Cerebellar nuclear complex (tissue), 1 donor: Measurements from ENCODE around the gene HOXA4.

ENCODE experiments used
- DNase-seq, 2 experiments: peaks; one replicate each; lab custom pipeline; 2025; lab: John Stamatoyannopoulos, UW

The HOXA4 gene

DNA sequence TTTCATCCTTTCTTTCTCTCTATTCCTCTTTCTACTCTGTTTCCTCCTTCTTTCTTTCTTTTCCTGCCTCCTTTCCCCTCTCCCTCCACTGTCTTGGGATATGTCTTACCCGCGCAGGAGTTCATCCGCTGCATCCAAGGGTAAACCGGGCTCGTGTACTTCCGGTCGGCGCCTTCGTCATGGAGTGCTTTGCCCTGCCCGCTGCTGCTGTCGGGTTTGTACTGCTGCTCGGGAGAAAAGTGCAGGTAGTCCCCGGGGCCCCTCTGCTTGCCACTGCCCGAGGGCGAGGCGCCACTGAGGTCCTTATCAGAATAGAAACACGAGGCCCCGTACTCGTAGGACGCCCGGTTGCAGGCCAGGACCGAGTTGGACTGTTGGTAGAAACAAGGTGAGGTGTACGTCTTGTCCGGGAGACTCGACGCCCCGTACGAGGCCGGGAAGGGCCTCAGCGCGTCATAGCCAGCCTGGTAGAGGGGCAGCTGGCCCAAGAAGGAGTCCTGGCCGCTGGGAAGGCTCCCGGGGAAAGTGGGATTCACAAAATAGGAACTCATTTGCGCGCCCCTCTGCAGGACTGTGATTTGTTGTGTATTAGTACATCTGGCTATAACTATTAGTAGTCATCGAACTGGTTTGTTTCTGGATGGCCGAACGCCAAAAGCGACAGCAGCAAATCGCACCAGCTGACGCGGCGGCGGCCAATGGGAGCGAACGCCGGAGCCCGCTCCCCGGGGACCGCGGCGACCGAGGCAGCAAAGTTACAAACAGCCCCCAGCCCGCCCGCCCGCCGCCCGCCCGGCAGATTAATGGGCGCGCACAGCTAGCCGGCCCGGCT lies 16.9 kb upstream of the HOXA4 start, which contains the start of gene HOXA6:
TSS of gene HOXA6 (minus strand) at position 576 of the 832 bp plus-strand sequence. CDS start at position 551, 25 bp downstream.
- DNase-seq = no peak

DNA sequence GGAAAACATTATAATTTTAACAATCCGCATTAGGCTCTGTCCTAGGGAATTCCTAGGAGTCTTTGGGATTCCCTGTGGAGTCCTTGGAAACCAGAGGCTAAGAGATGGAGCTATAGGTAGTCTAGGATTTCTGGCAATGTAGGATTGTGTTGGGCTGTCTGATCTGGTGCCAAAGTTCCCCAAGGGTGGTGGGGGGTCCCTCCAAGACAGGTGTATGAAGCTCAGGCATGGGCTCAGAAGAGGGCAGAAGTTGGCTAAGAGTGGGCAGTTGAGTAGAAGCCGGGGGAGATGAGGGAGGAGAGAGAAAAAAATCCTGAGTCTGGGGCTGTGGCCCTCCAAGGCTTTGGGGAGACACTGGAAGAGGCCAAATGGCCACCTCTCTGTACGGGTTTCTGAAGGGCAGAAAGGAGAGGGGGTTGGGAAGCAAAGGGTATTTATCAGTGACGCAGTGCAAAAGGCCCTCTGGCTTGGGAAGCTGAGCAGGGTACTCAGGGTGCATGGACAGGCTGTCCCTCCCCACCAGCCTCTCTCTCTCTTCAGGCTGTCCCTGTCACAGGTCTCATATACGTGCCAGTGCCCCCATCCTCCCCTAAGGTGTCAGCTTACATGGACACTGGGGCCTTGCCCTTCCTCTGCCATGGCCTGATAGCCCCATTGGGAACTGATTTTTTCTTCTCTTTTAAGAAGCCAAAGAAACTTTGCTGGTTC lies 16.1 kb upstream of the HOXA4 start:
- DNase-seq = peak in 1 of 2 experiments; percentile 4

DNA sequence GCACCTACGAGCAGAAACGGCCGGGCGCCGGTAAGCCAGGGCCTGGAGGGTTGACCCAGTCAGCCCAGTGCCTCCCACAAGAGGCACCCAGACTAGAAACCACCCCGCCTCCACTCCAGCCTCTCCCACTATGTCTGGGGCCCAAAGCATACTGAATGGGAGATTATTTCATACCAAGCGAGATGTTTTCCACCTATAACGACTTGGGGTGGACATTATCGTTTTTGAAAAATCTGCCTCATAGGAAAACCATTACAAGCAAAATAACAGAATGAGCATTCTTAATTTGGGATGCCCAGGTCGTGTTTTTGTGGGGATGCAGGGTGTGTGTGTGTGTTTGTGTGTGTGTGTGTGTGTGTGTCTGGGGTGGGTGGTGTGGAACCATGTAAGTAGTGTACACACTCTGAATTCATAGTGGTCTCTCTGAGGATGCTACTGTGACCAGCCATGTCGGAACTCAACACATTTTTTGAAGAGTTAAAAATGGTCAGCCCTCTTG lies 15.4 kb upstream of the HOXA4 start:
- DNase-seq = no peak

DNA sequence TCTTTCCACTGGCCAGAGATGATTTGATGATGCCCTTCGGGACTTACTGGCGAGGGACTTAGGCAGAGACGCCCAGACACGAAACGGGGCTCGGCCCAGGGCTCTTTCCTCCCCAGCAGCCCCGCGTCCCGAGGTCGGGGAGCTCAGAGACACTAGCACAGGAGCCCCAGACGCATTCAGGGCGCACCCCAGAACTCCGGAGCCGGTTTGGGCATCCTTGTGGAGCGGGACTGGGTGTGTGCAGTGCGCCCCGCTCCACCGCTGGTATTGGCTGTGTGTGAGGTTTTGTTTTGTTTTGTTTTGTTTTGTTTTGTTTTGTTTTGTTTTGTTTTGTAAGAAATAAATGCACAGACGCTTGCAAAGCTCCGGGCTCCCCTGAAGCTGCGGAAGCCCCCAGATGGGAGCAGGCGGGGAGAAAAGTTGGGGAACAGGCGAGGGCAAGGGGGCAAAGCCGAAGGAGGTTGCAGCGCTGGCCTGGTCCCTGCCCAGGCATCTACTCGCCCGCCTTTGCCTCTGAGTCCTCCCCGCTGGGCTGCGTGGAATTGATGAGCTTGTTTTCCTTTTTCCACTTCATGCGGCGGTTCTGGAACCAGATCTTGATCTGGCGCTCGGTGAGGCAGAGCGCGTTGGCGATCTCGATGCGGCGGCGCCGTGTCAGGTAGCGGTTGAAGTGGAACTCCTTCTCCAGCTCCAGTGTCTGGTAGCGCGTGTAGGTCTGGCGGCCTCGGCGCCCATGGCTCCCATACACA lies 14.8 kb upstream of the HOXA4 start:
- DNase-seq = no peak

DNA sequence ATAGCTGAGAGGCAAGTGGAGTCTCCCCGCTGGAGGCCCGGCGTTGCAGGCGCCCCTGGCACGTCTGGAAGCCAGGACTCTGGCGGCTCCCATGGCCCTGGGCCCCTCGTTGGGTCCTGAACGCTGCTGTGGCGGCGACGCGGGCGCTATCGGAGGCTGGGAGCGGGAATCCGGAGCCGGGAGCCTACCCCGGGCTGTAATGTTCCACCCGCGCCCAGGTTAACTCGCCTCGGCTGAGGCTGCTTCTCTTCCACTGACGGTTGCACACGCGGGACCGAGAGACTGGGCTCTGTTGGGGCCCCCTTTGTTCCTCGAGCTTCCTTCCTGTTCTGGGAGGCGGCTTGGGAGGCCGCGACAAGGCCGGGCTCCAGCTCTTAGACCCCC lies 14.2 kb upstream of the HOXA4 start:
- no peak for DNase-seq

DNA sequence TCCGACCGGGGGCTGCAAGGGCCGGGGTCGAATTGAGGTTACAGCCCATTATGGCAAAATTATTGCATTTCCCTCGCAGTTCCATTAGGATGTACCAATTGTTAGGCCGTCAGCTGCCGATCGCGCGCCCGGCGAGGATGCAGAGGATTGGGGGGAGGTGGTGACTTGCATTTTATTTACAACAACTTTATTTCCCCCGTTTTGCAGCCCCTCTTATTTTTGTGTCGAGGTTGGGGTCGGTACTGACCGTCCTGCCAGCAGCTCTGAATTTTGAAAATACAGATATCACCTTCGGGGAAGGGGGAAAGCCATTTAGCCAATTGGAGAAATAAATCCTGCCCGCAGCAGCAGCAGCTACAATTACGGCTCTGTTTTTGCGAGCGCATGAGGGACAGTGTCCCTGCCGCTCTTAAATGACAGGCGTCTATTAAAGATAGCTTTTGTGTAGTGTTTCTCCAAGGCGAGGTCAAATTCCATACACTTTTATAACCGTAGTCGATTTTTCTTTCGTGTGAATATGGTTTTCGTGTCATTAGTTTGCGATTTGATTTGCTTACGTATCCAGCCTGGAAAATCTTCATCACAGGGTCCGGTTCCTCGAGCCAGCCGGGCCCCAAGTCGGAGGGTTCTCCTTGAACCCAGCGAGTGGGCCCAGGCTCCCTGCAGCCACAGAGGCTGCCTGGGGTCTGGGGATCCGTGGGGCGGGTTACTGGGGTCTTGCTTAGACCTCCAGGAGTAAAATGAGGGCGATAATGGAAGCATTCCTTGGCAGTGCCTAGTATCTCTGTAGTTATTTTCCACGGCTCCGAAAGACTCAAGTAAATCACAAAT lies 13.6 kb upstream of the HOXA4 start:
- no peak for DNase-seq

DNA sequence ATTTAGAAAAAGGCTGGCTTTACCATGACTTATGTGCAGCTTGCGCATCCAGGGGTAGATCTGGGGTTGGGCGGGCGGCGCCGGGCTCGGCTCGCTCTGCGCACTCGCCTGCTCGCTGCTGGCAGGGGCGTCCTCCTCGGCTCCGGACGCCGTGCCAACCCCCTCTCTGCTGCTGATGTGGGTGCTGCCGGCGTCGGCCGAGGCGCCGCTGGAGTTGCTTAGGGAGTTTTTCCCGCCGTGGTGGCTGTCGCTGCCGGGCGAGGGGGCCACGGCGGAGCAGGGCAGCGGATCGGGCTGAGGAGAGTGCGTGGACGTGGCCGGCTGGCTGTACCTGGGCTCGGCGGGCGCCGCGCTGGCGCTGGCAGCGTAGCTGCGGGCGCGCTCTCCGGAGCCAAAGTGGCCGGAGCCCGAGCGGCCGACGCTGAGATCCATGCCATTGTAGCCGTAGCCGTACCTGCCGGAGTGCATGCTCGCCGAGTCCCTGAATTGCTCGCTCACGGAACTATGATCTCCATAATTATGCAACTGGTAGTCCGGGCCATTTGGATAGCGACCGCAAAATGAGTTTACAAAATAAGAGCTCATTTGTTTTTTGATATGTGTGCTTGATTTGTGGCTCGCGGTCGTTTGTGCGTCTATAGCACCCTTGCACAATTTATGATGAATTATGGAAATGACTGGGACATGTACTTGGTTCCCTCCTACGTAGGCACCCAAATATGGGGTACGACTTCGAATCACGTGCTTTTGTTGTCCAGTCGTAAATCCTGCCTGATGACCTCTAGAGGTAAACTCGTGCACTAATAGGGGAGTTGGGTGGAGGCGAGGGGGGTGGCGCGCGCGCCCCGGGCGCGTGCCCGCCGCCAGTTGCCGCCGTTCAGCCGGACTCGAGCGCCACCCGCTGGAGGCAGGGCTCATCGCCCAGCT lies 12.7 kb upstream of the HOXA4 start, which contains the start of gene HOXA5:
TSS of gene HOXA5 (minus strand) at position 659 of the 927 bp plus-strand sequence. CDS start at position 585, 74 bp downstream.
- DNase-seq = no peak

DNA sequence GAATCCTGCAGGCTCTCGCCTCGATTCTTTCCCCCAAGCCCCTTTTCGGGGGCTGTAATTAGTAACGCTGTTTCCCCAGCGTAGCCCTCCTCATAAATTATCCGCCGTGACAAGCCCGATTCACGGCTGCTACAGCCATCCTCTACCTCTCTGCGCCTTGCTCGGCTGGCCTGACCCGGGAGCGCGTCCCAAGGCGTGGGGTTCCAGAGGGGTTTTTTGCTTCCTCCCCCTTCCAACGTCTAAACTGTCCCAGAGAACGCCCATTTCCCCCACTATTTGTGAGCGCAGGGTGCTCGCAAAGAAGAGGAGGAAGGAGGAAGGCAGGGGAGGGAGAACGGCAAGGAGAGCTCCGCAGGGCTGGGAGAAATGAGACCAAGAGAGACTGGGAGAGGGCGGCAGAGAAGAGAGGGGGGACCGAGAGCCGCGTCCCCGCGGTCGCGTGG lies 12.0 kb upstream of the HOXA4 start:
- no peak for DNase-seq

DNA sequence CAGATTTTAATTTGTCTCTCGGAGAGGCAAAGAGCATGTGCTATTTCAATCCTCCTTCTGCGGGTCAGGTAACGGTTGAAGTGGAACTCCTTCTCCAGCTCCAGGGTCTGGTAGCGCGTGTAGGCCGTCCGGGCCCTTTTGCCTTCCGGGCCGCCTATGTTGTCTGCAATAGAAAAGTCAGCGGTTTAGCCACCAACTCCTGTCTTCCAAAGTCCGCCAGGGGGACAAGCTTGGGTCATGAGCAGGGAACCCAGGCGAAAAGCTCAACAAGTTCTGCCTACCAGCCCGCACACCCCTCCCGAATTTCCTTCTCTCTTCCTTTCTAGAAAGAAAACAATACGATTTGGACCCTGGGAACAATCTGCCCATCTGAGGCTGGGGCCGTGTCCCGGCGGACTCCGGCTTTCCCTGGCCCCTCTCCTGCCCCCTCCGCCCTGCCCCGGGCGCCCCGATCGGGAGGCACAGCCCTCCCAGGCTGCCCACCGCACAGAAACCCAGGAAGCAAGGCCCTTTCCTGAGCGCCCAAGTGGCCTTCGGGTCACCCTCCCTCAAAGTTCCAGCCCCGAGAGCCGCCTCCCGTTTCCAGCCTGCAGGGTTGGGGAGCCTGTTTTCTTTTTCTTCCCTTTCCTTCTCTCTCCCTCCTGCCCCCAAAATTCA lies 11.5 kb upstream of the HOXA4 start:
- DNase-seq = no peak

DNA sequence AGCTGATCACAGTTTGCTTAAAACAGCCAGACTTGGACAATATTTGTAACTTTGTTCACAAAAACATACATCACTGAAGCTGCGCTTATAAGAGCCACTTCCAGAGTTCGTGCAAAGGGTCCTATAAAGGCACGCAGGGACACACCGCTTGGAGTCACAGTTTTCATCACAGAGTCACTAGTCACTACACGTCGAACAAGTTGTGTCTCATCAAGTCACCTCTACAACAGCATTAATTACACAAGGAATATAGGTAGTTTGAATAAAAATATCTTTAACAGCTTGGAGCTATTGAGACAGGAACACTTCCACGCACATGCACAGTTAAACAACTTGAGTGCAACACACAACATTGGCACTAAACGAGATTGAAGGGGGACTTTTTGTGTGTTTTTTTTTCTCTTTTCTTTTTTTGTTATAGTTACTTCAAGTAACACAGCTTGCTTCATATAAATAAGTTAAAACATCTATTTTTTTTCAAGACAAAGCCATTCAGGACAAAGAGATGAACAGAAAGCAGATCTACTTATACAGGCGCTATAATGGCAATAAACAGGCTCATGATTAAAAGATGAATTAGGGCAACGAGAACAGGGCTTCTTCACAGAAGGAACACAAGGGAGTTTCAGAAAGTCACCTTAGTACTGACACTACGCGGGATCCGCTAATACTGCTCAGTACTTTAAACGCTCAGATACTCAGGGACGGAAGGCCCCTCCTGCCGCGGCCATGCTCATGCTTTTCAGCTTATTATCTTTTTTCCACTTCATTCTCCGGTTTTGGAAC lies 10.8 kb upstream of the HOXA4 start:
- DNase-seq = no peak

DNA sequence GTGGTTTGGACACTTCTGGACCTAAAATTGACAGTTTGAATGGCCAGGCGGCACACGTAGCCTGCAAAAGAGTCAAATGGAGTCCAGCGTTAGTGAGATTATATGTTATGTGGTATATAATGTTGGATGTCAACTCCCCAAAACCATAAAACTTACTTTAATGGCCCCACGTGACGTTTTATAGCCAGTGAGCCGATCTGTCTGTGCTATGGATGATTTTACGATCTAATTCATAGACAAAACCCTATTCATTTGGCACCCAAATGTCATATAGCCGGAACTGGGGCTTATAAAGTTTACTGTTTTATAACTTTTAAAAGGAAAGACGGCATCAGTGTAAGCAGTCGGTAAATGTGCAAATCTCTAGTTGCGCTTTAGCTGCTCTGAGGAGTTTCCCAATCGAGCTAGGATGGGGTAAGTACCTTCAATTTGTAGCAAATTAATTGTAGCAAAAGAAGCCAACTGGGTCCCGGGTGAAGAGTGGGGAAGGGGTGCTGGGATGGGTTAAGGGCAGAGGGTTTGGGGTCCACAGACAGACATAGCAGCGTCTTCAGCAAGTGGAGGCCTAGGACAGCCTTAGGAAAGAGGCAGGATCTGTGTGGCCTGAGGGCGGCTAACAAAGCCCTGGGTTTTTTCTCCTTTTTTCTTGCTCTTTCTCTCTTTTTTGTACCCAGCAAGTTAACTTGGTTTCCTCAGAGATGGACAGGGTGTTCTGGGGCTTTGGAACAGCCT lies 9.7 kb upstream of the HOXA4 start:
- DNase-seq = no peak

DNA sequence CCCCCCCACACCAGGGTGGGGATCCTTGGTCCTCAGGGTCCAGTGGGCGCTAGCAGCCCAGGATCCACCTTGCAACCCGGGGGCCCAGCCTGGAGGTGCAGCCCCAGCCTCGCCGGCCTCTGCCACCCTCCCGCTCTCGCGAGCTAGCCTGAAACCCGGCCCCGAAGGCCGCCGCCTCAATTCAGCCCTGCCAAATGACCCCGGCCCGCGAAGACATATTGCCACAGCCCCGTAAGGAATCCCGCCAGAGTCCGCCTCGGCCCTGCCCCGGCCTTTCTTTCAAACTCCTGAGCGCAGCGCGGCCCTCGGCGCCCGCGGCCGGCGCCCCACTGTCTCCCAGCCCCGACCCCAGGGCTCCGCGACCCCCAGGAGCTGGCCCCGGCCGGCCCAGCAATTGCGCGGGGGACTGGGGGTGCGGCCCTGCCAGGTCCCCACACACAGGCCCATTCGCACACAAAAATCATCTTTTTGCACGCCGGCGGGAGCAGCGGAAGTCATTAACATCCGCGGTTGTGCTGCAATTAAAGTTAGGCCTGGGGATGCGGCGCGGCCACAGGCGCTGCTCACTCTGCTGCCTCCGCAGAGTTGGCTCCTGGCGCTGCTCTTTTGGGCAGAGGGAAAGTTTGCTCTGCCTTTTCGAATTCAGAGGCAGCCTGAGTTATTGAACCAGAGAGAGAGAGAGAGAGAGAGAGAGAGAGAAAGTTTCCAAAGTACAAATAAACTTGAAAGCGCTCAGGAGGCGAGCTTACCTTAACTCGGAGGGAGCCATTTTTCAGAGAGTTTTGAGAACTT lies 9.0 kb upstream of the HOXA4 start:
- no peak for DNase-seq

DNA sequence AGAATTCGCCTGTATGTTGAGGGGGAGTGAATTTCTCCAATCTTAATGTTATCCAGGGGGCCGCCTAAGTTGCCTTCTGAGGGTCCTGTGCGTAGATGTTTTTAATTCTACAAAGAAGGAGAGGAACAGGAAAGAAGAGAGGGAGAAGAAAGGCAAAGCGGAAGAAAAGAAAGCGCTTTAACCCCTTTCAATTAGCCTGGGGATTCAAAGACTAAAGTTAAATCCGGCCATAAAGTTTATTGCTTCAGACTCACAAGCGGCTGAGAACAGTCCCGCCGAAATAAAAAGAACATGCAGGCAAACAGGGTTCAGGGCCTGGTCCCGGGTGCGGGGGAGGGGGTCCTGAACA lies 8.4 kb upstream of the HOXA4 start:
- no peak for DNase-seq

DNA sequence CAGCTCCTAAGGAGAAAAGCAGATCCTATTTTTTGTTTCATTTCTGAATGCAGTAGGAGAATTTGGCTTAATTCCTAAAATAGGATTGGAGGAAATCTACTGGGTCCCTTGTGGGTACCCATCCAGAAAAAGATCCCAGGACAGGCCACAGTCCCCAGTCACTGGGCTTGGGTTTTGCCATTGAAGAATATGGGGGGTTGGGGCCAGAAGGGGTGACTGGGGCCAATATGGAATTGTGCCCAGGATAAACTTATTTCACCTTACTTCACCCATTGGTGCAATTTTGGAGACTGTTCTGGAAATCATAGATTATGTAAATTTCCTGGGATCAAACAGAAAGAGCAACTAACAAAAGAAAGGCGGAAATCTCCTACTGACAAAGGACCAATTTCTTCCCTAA lies 7.9 kb upstream of the HOXA4 start:
- DNase-seq = no peak

DNA sequence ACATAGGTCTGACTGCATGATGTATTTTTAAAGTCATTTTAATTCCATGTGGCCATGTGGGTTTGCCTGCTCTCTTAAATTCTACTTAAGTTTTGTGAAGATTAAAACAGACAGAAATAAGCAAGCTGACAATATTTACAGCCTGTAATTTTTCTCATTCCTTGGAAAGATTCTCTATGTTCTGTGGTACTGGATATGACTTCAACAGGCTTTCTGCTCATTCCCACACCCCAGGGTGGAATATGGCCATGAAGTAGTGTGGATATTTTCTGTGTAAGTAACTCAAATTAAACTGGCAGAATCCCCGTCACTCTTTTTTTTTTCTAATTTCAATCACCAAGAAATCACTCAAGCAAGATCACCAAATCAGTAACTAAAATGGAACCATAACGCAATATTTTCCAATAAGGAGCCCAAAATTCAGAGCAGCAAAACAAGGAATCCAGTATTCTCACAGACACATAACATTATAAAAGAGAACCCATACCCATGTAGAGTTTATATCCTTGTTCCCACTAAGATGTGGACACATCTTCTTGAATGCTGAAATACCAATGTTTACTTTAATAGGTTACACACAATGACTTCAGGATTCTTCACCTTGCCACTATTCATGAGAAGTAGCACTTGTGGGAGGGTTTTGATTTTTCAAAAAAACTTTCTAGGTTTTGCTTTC lies 7.2 kb upstream of the HOXA4 start:
- no peak for DNase-seq

DNA sequence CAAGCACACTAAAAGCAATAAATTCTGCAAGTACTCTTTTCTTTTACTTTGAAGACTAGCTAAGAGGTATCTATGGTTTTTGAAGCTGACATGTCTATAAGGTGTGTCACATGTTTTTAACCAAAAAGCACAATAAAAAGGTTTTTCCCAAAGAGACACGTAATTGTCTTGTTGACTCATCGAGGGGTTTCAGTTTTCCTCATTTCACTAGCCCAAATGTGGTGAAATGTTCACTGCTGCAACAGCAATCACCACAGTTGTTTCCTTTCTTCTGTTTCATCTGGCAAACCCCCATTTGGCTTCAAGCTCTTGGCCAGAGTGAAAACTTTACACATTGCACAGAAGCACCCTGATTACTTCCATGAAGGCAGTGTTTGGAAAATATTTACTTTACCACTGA lies 3.8 kb upstream of the HOXA4 start:
- DNase-seq = no peak
